Measurements from ENCODE around the gene MUC21. TPM values are rescaled to one million over a fixed set of nuclear protein-coding genes. Genes with fewer than 3 reads are reported as not detected.

The MUC21 gene
- not detected for total RNA-seq
- polyA plus RNA-seq (ENCODE audit: insufficient read length in 2 of 2): under 1 TPM in 1 of 2 donors, not detected in 1; 0.08 TPM
- long read RNA-seq, donor 1: 0 reads
- long read RNA-seq, donor 2: 0 reads
- long read RNA-seq, donor 3: 0 reads
- long read RNA-seq, donor 4: 0 reads

DNA sequence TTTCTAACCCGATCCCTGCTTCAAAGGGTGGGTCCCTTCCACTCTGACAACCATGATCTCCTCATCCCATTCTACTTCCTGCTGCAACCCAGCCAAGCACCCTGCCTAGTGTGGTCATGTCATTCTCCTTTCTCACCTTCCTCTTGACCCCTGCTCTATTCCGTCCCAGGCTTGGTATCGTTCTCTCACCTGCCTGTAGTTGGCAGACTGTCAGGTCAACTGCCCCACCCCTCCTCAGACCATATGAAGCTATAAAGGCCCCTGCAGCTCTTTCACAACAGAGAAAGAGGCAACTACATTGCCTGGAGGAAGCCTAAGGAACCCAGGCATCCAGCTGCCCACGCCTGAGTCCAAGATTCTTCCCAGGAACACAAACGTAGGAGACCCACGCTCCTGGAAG is at the start of gene MUC21:
Gene MUC21 (plus strand): TSS at position 280 of the 400 bp plus-strand sequence. CDS start 241 bp downstream, outside the sequence.
- no peaks in the 10 kb centered on the region for H3K4me1 ChIP-seq (ENCODE audit: control insufficient read depth, insufficient read depth, low read length)
- no peaks in the 10 kb centered on the region for H3K9me3 ChIP-seq (ENCODE audit: control insufficient read depth, insufficient read depth, low read length)
- H3K27me3 ChIP-seq (ENCODE audit: control insufficient read depth, insufficient read depth, low read length): no peaks in the 10 kb centered on the region
- H3K27ac ChIP-seq (ENCODE audit: low read depth, low read length): no peak within 1 kb of the TSS
- no peak for DNase-seq (ENCODE audit: low read depth in 4 of 6, low spot score in 6 of 6)
- H3K4me3 ChIP-seq (ENCODE audit: low read depth, low read length): no peak within 1 kb of the TSS
- no peaks in the 10 kb centered on the region for H3K36me3 ChIP-seq (ENCODE audit: control insufficient read depth, insufficient read depth, low read length)
- 86% methylated on average over 6 of the region's 6 CpGs for WGBS (ENCODE audit: insufficient coverage)

- WGBS (ENCODE audit: insufficient coverage): 44% methylated on average over 3 of the region's 3 CpGs
- H3K36me3 ChIP-seq (ENCODE audit: control insufficient read depth, insufficient read depth, low read length): no peaks in the 10 kb centered on the region
- no peaks in the 10 kb centered on the region for H3K27me3 ChIP-seq (ENCODE audit: control insufficient read depth, insufficient read depth, low read length)
- no peak for DNase-seq (ENCODE audit: low read depth in 4 of 6, low spot score in 6 of 6)
- H3K9me3 ChIP-seq (ENCODE audit: control insufficient read depth, insufficient read depth, low read length): peaks cover 1% of the 10 kb centered on the region
- H3K4me1 ChIP-seq (ENCODE audit: control insufficient read depth, insufficient read depth, low read length): peaks cover 13% of the 10 kb centered on the region
- no peak overlapping the region for H3K27ac ChIP-seq (ENCODE audit: low read depth, low read length)
- H3K4me3 ChIP-seq (ENCODE audit: low read depth, low read length): no peak overlapping the region
Measured at GRCh38 chr6:30935018-30935417, 48.5 kb upstream of the MUC21 start.

DNA sequence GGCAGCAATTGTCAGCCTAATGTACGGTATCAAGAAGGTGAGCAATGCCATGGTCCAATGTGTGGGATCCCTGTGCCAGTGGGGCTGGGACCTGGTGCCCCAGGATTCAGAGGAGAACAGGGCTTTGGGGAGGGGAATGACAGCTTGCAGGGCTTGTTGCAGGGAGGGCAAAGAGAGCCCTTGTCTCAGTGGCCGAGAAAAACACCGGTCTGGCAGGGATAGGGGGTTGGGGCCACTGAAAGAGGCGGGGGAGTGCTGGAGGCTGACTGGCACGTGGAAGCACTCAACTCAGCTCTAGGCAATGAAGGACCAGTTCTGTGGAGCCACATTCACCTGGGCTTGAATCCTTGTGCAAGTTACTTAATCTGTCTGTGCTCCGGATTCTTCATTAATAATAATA is 46.3 kb upstream of the MUC21 start:
- DNase-seq (ENCODE audit: low read depth in 4 of 6, low spot score in 6 of 6): no peak
- Histone ChIP-seq H3K4me1 (ENCODE audit: control insufficient read depth, insufficient read depth, low read length) (peaks cover 17% of the 10 kb centered on the region), H3K9me3 (ENCODE audit: control insufficient read depth, insufficient read depth, low read length) (peaks cover 1% of the 10 kb centered on the region), H3K36me3 (ENCODE audit: control insufficient read depth, insufficient read depth, low read length) (no peaks in the 10 kb centered on the region), H3K27me3 (ENCODE audit: control insufficient read depth, insufficient read depth, low read length) (no peaks in the 10 kb centered on the region), H3K27ac (ENCODE audit: low read depth, low read length) (no peak overlapping the region), H3K4me3 (ENCODE audit: low read depth, low read length) (no peak overlapping the region)
- WGBS (ENCODE audit: insufficient coverage): 68% methylated on average over 4 of the region's 6 CpGs

GRCh38 chr6:30938730-30939129 is 44.8 kb upstream of the MUC21 start:
- H3K27me3 ChIP-seq (ENCODE audit: control insufficient read depth, insufficient read depth, low read length): no peaks in the 10 kb centered on the region
- no peak overlapping the region for H3K4me3 ChIP-seq (ENCODE audit: low read depth, low read length)
- no peak overlapping the region for H3K27ac ChIP-seq (ENCODE audit: low read depth, low read length)
- WGBS (ENCODE audit: insufficient coverage): 73% methylated on average over 2 of the region's 4 CpGs
- no peaks in the 10 kb centered on the region for H3K36me3 ChIP-seq (ENCODE audit: control insufficient read depth, insufficient read depth, low read length)
- peaks cover 1% of the 10 kb centered on the region for H3K9me3 ChIP-seq (ENCODE audit: control insufficient read depth, insufficient read depth, low read length)
- peaks cover 25% of the 10 kb centered on the region for H3K4me1 ChIP-seq (ENCODE audit: control insufficient read depth, insufficient read depth, low read length)
- DNase-seq (ENCODE audit: low read depth in 4 of 6, low spot score in 6 of 6): no peak

DNA sequence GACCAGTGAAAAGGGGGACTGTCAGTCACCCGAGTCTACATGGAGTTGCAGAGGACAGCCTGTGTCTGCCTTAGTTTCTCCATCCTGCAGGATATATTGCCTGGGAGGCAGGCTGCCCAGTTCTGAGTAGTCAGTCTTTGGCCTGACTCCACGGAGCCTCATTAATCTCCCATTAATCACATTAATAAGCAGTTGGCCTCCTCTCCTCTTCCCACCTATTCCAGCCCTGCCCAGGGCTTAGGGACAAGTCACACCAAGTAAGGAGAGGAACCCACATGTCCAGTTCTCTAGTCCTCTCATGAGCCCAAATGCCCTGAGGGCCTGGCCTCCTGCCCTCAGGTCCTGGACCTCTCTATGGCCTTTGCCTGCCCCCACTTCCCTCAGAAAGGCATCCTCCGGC is 44.0 kb upstream of the MUC21 start:
- peak in 2 of 6 donors; percentile 22 to 38 for DNase-seq (ENCODE audit: low read depth in 4 of 6, low spot score in 6 of 6)
- Histone ChIP-seq H3K27ac (ENCODE audit: low read depth, low read length) (no peak overlapping the region), H3K27me3 (ENCODE audit: control insufficient read depth, insufficient read depth, low read length) (no peaks in the 10 kb centered on the region), H3K4me1 (ENCODE audit: control insufficient read depth, insufficient read depth, low read length) (peaks cover 25% of the 10 kb centered on the region), H3K4me3 (ENCODE audit: low read depth, low read length) (no peak overlapping the region), H3K36me3 (ENCODE audit: control insufficient read depth, insufficient read depth, low read length) (no peaks in the 10 kb centered on the region), H3K9me3 (ENCODE audit: control insufficient read depth, insufficient read depth, low read length) (peaks cover 1% of the 10 kb centered on the region)
- 26% methylated on average over 3 of the region's 3 CpGs for WGBS (ENCODE audit: insufficient coverage)

GRCh38 chr6:30940361-30940986 is 43.0 kb upstream of the MUC21 start, which contains the start of gene MUCL3:
TSS of gene MUCL3 (plus strand) at chr6:30940973. CDS start at chr6:30941000, 27 bp downstream.
- no peak within 1 kb of the TSS for H3K4me3 ChIP-seq (ENCODE audit: low read depth, low read length)
- no peak within 1 kb of the TSS for H3K27ac ChIP-seq (ENCODE audit: low read depth, low read length)
- no peaks in the 10 kb centered on the region for H3K36me3 ChIP-seq (ENCODE audit: control insufficient read depth, insufficient read depth, low read length)
- H3K4me1 ChIP-seq (ENCODE audit: control insufficient read depth, insufficient read depth, low read length): peaks cover 25% of the 10 kb centered on the region
- WGBS (ENCODE audit: insufficient coverage): 83% methylated on average over 8 of the region's 16 CpGs
- DNase-seq (ENCODE audit: low read depth in 4 of 6, low spot score in 6 of 6): no peak
- no peaks in the 10 kb centered on the region for H3K27me3 ChIP-seq (ENCODE audit: control insufficient read depth, insufficient read depth, low read length)
- H3K9me3 ChIP-seq (ENCODE audit: control insufficient read depth, insufficient read depth, low read length): no peaks in the 10 kb centered on the region

- peak in 2 of 6 donors; percentile 46 to 64 for DNase-seq (ENCODE audit: low read depth in 4 of 6, low spot score in 6 of 6)
- H3K27ac ChIP-seq (ENCODE audit: low read depth, low read length): no peak overlapping the region
- no peaks in the 10 kb centered on the region for H3K27me3 ChIP-seq (ENCODE audit: control insufficient read depth, insufficient read depth, low read length)
- no peaks in the 10 kb centered on the region for H3K9me3 ChIP-seq (ENCODE audit: control insufficient read depth, insufficient read depth, low read length)
- H3K4me3 ChIP-seq (ENCODE audit: low read depth, low read length): no peak overlapping the region
- H3K36me3 ChIP-seq (ENCODE audit: control insufficient read depth, insufficient read depth, low read length): no peaks in the 10 kb centered on the region
- peaks cover 25% of the 10 kb centered on the region for H3K4me1 ChIP-seq (ENCODE audit: control insufficient read depth, insufficient read depth, low read length)
- WGBS (ENCODE audit: insufficient coverage): 25% methylated on average over 14 of the region's 15 CpGs
Measured at GRCh38 chr6:30942338-30943060, 41.0 kb upstream of the MUC21 start.

DNA sequence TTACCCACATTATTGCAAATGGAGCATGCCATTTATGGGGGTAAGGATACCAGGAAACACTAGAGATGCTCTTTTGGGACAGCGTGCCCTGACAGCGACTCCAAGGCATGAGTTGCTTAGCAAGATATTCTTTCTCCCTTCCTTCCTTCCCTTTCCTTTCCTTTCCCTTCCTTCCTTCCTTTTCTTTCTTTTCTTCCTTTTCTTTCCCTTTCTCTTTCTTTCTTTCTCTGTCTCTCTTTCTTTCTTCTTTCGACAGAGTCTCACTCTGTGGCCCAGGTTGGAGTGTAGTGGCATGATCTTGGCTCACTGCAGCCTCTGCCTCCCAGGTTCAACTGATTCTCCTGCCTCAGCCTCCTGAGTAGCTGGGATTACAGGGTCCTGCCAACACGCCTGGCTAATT is 39.5 kb upstream of the MUC21 start:
- 100% methylated on average over 1 of the region's 4 CpGs for WGBS (ENCODE audit: insufficient coverage)
- DNase-seq (ENCODE audit: low read depth in 4 of 6, low spot score in 6 of 6): no peak

DNA sequence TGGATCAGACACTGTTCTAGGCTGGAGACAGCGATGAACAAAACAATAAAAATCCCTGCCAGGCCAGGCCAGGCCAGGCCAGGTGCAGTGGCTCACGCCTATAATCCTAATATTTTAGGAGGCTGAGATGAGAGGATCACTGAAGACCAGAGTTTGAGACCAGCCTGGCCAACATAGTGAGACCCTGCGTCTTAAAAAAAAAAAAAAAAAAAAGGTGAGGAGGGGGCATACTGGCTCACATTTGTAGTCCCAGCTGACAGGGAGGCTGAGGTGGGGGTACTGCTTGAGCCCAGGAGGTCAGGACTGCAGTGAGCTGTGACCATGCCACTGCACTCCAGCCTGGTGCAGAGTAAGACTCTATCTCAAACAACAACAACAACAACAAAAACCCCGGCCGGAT is 38.2 kb upstream of the MUC21 start:
- Histone ChIP-seq H3K27ac (ENCODE audit: low read depth, low read length) (no peak overlapping the region), H3K27me3 (ENCODE audit: control insufficient read depth, insufficient read depth, low read length) (no peaks in the 10 kb centered on the region), H3K36me3 (ENCODE audit: control insufficient read depth, insufficient read depth, low read length) (no peaks in the 10 kb centered on the region), H3K4me1 (ENCODE audit: control insufficient read depth, insufficient read depth, low read length) (peaks cover 11% of the 10 kb centered on the region), H3K9me3 (ENCODE audit: control insufficient read depth, insufficient read depth, low read length) (no peaks in the 10 kb centered on the region), H3K4me3 (ENCODE audit: low read depth, low read length) (no peak overlapping the region)
- no peak for DNase-seq (ENCODE audit: low read depth in 4 of 6, low spot score in 6 of 6)
- WGBS (ENCODE audit: insufficient coverage): 100% methylated on average over 1 of the region's 5 CpGs

More for the DNA sequence above, 39.5 kb upstream of the MUC21 start:
- Histone ChIP-seq H3K27ac (ENCODE audit: low read depth, low read length) (no peak overlapping the region), H3K27me3 (ENCODE audit: control insufficient read depth, insufficient read depth, low read length) (no peaks in the 10 kb centered on the region), H3K9me3 (ENCODE audit: control insufficient read depth, insufficient read depth, low read length) (no peaks in the 10 kb centered on the region), H3K4me3 (ENCODE audit: low read depth, low read length) (no peak overlapping the region), H3K4me1 (ENCODE audit: control insufficient read depth, insufficient read depth, low read length) (peaks cover 18% of the 10 kb centered on the region), H3K36me3 (ENCODE audit: control insufficient read depth, insufficient read depth, low read length) (no peaks in the 10 kb centered on the region)
